GDM1 (cell line): ENCODE results near the gene PAN3.
"Not testable (repeated sequence)": the region's sequence is repeated elsewhere in the genome, so short reads cannot be mapped to it uniquely, and the experiment has no call there.

Experiments
- DNase-seq: peaks from one replicate; lab custom pipeline; 2025; lab: John Stamatoyannopoulos, UW

PAN3 gene, protein sequence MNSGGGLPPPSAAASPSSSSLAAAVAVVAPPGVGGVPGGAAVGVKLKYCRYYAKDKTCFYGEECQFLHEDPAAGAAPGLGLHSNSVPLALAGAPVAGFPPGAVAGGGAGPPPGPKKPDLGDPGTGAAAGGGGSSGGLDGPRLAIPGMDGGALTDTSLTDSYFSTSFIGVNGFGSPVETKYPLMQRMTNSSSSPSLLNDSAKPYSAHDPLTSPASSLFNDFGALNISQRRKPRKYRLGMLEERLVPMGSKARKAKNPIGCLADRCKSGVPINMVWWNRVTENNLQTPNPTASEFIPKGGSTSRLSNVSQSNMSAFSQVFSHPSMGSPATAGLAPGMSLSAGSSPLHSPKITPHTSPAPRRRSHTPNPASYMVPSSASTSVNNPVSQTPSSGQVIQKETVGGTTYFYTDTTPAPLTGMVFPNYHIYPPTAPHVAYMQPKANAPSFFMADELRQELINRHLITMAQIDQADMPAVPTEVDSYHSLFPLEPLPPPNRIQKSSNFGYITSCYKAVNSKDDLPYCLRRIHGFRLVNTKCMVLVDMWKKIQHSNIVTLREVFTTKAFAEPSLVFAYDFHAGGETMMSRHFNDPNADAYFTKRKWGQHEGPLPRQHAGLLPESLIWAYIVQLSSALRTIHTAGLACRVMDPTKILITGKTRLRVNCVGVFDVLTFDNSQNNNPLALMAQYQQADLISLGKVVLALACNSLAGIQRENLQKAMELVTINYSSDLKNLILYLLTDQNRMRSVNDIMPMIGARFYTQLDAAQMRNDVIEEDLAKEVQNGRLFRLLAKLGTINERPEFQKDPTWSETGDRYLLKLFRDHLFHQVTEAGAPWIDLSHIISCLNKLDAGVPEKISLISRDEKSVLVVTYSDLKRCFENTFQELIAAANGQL

DNA sequence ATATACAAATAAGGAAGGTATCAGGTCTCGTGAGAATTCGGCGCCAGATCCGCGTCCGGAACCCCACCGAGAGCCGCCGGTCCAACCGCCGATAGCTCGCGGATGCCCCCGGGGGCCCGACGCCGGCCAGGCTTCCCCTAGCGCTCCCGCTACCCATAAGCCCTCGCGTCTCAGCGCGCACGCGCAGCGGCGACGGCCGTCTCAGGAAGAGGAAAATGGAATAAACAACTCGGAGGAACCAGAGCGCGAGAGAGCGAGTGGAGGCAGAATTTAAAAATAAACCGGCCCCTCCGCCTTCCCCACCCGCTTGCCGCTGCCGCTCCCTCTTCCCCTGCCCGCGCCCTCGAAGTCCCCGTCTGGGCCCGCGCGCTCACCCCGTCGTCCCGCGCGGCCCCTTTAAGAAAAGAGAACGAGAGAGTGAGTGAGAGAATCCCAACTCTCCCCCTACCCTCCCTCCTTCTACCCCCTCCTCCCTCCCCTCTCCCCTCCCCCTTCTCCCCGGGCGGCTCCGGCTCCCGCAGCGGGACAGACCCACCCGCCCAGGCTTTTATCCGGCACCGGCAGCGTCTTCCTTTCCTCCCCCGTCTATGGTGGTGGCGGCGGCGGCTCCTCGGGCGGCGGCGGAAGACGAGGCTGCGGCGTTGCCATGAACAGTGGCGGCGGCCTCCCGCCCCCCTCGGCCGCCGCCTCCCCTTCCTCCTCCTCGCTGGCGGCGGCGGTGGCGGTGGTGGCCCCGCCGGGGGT lies at the start of gene PAN3:
Gene PAN3 (plus strand): TSS at position 534 of the 744 bp plus-strand sequence. CDS start 113 bp downstream, at position 647.
- peak; percentile 94 for DNase-seq

DNA sequence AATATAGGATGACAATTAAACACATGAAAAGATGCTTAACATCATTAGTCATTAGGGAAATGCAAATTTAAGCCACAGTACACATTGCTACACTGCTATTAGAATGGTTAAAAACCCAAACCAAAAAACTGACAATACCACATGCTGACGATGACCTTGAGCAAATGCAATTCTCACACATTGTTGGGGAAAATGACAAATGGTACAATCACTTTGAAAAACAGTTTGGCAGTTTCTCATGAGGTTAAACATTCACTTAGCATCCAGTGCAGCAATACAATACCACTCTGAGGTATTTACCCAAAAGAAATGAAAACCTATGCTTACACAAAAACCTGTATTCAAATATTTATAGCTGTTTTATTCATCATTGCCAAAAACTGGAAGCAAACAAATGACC lies 49.3 kb upstream of the PAN3 start:
- no peak for DNase-seq

DNA sequence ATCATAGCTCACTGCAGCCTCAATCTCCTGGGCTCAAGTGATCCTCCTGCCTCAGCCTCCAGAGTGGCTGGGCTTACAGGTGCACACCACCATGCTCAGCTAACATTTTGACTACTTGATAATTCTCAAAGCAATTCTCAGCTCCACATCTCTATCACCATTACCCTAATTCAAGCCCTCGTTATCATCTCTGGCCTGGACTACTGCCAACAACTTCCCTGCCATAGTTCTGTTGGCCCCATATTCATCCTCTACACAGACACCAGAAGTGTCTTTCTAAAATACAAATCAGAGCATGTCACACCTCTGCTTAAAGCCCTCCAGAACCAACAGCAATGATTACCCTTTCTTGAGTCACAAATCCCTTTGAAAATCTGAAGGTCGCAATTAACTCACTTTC lies 45.9 kb upstream of the PAN3 start:
- no peak for DNase-seq

DNA sequence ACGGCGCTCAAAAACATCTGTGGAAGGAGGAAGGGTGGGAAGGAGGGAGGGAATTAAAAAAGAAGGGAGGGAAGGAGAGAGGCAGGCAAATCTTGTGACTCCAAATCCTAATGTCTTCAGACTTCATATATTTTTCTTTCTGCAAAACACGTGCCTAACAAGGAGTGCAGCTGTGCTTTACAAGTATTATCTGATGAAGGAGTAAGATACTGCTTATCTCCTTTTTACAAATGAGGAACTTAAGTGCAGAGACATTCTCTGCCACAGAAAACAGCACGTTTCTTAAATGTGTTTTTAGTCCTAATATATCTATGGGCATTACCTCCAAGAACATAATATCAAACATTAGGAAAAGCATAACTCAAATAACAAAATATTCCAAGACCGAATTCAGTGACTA lies 44.5 kb upstream of the PAN3 start:
- no peak for DNase-seq

DNA sequence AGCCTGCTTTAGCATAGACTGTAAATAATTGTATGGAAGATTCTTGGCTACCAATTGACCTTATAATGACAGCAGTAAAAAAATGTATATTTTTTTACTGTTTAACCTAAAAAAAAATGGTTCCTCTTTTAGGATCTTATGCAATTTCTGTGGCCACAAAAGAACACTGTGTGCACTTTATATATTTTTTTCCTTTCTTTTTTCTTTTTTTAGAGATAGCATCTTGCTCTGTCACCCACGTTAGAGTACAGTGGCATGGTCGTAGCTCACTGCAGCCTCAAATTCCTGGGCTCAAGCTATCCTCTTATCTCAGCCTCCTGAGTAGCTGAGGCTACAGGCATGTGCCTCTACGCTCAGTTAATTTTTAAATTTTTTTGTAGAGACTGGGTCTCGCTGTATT lies 44.0 kb upstream of the PAN3 start:
- peak; percentile 21 for DNase-seq

DNA sequence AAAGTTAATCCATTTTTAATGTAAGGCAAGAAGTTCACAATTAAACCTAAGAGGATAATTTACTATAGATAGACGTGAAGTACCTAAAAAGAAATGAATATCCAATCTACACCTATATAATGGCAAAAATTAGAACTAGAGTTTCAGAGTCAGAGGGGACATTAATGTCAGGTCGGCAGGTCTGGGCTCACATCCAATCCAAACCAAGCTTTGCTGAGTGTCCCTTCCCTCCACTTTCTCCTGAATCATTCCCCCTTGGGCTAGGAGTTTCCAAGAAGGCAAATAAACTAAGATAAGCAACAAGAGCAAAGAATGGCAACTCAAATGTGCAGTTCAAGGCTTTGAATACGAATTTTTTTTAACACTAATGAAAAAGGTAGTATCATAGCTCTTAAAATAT lies 40.8 kb upstream of the PAN3 start:
- no peak for DNase-seq

DNA sequence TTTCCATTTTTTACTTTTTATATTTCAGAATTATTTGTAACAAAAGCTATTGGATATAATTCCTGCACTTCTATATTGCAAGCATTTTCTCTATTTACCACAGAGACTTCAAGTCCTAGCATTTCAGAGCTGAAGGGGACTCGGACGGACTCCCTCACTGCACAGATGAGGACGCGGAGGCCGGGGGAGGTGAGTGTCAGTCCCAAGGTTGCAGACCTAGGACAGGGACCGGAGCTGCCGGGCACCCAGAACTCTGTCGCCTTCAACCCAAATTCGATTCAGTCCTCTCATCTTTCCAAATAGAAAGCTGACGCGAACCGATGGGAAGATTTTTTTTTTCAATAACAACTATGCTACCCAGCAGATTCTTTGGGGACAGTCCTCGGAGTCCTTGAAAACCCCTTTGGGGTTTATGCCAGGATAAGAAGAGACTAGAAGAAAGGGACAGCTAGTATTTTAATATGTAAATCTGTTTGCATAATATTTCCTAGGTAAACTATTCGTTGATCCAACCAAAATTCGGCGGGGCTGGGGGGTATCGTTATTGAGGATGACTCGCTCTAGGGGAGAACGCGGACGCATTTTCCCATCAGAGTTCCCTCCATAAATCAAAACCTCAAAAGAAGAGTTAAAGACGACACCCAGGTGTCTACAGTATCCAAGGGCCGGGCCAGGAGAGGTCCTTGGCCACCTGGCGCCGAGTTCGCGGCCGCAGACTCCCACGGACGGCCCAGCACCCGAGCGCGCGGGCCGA lies 38.8 kb upstream of the PAN3 start:
- no peak for DNase-seq

DNA sequence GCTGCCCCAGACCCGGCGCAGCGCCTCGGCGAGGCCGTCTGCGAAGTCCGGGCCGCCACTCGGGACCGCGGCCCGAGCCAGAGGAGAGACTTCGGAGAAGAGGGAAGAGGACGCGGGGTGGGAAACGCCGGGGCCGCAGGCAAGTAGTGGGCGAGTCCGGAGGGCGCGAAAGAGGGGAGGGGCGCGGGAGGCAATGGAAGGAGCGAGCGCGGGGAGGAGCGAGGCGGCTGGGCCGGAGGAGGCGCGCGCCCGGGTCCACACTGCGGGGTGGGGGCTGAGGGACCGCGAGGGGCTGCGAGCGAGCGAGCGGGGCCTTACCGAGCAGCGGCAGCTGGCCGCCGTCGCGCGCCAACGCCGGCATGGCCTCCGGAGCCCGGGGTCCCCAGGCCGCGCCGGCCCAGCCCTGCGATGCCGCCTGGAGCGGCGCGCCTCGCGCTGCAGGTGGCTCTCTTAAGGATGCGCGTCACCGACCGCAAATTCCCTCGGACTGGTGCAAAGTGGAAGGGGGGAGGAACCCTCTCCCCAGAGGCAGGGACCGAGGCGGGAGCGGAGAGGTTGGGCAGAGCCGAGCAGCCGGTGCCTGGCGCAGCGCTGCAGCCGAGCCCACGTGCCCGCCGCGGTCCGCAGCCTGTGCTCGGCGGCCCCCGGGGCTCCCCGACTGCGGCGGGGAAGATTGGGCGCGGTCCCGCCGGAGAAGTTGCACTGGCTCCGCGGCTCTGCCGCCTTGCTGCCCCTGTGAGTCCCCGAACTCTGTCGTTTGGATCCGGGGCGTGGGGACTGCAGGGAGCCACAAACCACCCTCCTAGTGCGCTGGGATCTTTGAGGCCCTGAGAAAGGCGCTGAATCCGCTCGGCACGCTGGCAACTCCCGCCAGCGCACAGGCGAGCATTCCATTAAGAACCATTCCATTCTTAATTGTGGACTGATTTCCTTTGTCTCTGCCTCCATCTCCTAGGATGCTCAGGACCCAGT lies 37.9 kb upstream of the PAN3 start, which contains the start of gene FLT3:
Gene FLT3 (minus strand): TSS at position 427 of the 972 bp plus-strand sequence. CDS start 66 bp downstream, at position 361.
- peak; percentile 59 for DNase-seq

DNA sequence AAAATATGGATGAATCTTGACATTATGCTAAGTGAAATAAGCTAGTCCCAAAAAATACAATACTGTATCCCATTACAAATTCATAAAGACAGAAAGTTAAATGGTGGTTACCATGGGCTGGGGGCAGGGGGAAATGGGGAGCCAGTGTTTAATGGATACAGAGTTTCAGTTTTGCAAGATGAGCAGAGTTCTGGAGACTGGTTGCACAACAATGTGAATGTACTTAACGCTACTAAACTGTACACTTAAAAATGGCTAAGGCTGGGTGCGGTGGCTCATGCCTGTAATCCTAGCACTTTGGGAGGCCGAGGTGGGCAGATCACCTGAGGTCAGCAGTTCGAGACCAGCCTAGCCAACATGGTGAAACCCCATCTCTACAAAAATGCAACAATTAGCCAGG lies 36.5 kb upstream of the PAN3 start:
- DNase-seq: not testable (repeated sequence)

DNA sequence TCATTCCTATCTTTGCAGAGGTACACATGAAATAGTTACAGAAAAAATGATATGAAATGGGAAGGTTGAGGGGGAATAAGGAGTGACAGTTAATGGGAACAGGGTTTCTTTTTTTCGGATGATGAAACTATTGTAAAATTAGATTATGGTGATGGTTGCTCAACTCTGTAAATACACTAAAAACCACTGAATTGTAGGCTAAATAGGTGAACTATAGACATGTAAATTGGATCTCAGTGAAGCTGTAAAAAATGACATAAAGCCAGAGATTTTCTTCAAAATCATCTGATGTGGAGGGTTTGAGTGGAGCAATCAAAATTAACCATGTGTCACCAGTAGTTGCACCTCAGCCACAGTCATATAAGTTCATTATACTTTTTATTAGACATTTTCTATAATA lies 31.4 kb upstream of the PAN3 start:
- DNase-seq: no peak

DNA sequence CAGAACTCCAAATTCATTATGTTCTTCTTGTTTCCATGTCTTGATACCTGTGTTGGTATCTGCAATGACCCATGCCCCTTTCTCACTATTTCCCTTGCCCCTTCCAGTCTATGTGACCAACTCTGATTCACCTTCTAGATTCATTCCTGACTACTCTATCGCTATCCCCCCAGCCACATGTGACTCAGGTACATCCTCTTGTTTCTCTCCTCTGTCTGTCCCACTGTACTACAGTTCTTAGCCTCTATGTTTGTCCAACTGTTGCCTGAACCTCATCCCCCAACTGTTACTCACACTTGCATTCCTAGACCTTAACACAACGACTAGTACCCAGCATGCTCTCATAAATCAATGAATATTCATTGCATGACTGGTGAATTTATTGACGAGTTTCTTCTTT lies 27.9 kb upstream of the PAN3 start:
- DNase-seq: no peak

DNA sequence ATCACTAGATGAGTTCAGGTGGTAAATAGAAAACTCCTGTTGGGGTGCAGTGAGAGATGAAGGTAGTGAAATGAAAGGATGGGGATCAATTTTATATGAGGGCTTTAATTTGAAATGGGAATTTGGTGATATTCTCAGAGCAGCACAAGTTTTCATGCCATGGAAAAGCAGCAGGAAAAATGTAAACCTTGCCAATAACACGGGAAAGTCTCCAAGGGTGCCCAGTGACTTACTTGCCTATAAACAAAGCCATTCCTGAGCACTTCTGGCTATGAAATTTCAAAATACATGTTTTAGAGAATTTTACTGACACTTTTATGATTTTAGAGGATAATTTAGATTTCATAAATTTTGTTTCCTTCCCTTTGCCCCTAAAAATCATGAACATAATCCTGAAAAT lies 21.6 kb upstream of the PAN3 start:
- no peak for DNase-seq

DNA sequence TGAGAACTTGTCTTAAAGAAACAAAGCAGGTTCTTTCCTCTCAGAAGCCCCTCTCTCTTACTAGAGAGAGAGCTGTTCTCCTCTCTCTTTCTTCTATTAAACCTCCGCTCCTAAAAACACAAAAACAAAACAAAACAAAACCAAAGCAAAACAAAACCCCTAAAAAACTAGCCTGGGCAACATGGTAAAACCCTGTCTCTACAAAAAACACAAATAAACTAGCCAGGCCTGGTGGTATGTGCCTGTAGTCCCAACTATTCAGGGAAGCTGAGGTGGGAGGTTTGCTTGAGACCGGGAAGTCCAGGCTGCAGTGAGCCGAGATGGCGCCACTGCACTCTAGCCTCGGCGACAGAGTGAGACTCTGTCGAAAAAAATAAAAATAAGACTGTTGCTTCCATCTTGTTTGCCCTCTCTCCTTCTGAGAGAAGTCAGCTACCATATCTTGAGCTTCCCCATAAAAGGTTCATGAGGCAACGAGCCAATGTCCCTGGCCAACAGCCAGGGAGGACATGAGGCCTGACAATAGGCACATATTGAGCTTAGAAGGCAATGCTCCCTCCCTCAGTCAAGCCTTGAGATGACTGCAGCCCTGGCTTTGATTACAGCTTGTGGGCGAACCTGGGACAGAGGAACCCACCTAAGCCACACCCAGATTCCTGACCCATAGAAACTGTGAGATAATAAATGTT lies 20.5 kb upstream of the PAN3 start:
- no peak for DNase-seq

DNA sequence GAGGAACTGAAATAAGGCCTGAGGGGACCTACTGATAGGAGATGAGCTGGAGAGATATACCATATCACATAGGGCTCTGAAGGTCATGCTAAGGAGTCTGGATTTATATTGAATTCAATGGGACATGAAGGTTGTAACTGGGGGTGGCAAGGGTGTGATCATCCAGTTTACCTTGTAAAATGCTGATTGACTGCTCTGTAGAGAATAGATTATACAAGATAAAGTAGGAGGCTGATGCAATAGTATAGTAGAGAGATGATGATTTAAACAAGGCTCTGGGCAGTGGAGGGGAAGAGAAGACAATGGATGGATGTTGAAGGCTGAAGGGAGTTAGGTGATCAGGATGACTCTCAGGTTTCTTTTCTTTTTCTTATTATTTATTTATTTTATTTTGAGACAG lies 18.0 kb upstream of the PAN3 start:
- no peak for DNase-seq

DNA sequence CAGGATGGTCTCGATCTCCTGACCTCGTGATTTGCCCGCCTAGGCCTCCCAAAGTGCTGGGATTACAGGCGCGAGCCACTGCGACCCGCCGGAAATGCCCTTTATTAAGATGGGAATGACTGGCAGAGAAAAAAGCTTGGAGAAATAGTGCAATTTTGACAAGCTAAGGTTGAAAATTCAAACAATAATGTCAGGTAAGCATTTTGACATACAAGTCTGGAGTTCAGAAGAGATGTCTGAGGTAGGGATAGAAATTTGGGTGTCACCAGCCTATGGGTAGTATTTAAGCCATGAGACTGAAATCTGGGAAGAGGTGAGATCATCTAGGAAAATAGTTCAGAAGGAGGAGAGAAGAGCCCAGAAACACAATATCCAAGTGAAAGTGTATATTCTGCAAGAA lies 17.1 kb upstream of the PAN3 start:
- no peak for DNase-seq

DNA sequence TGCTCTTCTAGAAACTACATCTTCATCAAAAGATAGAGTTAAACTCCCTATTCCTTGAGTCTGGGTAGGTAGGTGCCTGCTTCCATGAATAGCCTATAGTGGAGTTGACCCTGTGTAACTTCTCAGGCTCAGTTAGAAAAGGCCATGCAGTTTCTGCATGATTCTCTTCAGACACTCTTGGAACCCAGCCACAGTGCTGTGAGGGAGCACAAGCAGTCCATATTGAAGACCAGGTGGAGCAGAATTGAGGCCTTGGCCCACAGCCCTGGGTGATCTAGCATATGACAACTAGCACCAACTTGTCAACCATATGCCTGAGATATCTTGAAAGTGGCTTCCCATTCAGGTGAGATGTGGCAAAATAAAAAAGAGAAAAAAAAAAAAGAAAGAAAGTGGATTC lies 10.3 kb upstream of the PAN3 start:
- no peak for DNase-seq

DNA sequence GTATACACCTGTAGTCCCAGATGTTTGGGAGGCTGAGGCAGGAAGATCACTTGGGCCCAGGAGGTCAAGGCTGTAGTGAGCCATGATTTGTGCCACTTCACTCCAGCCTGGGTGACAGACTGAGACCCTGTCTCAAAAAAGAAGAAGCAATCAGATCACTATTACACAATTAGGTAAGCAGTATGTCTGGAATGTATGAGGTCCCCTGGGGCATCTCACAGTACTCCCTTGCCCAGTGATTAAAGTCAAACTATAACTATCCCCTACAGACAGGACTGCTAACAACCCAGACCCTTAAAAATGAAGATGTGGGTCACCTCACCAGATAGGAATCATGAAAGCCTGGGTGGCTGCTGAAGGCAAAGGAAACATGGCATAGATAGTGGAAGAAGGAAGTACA lies 9.4 kb upstream of the PAN3 start:
- DNase-seq: no peak

DNA sequence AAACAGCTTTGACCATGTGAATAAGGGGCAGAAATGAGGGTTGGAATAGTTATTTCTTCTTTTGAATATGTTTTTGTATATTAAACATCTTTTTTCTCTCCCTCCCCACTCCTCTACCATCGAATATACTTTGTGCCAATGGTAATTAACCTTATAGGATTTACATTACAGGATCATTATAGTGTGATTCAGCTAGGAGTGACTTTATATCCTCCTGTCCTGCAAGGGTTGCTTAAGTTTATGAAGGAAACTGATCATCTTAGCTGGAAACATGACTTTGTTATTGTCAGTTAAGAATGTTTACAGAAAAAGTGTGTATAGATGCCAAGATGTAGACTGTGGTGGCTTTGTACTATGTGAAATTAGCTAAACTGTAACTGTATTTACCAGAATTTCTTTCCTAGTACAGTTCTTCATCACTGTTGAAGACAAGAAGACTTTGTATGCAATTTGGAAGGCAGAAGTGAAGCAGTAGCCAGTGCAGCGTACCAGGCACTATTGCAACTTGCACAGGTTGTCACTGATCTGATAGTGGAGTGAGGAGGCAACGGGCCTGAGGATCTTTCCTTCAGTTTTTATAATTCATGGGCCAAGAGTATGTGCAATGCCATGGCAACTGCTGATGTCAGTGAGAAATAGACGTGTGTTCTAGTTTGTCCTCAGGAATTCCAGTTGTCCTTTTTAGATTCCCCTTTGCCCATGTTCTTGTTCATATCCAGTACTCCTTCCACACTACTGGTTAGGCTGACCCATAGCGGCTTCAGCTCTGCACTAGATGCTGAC lies 8.2 kb upstream of the PAN3 start:
- no peak for DNase-seq

DNA sequence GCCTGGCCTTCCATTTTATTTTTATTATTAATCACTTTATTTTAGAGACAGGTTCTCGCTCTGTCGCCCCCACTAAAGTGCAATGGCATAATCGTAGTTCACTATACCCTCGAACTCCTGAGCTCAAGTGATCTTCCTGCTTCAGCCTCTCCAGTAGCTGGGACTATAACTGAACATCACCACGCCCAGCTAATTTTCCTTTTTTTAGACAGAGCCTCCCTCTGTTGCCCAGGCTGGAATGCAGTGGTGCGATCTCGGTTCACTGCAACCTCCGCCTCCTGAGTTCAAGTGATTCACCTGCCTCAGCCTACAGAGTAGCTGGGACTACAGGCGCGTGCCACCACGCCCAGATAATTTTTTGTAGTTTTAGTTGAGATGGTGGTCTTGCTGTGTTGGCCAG lies 6.7 kb upstream of the PAN3 start:
- no peak for DNase-seq
